IPS-20b (cell line): ENCODE measurements around the gene DCHS1.

ENCODE experiments used
- H3K27ac ChIP-seq: one replicate; pipeline ENCODE4 v1.5.1; 2013; ENCODE audit warnings: low read length
- H3K27me3 ChIP-seq: 2 replicates; pipeline ENCODE4 v1.6.1; 2013; ENCODE audit warnings: mild to moderate bottlenecking, low read length, inconsistent platforms; ENCODE audit not compliant: insufficient read depth
- H3K36me3 ChIP-seq: 2 replicates; pipeline ENCODE4 v1.6.1; 2013; ENCODE audit warnings: low read depth, mild to moderate bottlenecking, inconsistent platforms, low read length, moderate library complexity; ENCODE audit not compliant: insufficient read depth
- H3K4me1 ChIP-seq: 2 replicates; pipeline ENCODE4 v1.6.1; 2013; ENCODE audit warnings: mild to moderate bottlenecking, control low read depth, inconsistent platforms, low read length, moderate library complexity; ENCODE audit not compliant: insufficient read depth
- H3K4me3 ChIP-seq: 2 replicates; pipeline ENCODE4 v1.5.1; 2013; ENCODE audit warnings: mild to moderate bottlenecking, low read length, inconsistent platforms
- H3K9ac ChIP-seq: 2 replicates; pipeline ENCODE4 v1.6.1; 2013; ENCODE audit warnings: low read depth, mild to moderate bottlenecking, inconsistent platforms, low read length, moderate library complexity
- H3K9me3 ChIP-seq: 2 replicates; pipeline ENCODE4 v1.6.1; 2013; ENCODE audit warnings: mild to moderate bottlenecking, low read depth, low read length, inconsistent platforms; ENCODE audit not compliant: insufficient read depth

Gene DCHS1

GRCh38 chr11:6666302-6667183 is 10.9 kb upstream of the DCHS1 start:
- no peak overlapping the region for H3K4me3 ChIP-seq
- no peaks in the 10 kb centered on the region for H3K36me3 ChIP-seq
- no peaks in the 10 kb centered on the region for H3K9me3 ChIP-seq
- no peaks in the 10 kb centered on the region for H3K4me1 ChIP-seq
- no peak overlapping the region for H3K9ac ChIP-seq
- H3K27ac ChIP-seq = no peak overlapping the region
- H3K27me3 ChIP-seq = no peaks in the 10 kb centered on the region

DNA sequence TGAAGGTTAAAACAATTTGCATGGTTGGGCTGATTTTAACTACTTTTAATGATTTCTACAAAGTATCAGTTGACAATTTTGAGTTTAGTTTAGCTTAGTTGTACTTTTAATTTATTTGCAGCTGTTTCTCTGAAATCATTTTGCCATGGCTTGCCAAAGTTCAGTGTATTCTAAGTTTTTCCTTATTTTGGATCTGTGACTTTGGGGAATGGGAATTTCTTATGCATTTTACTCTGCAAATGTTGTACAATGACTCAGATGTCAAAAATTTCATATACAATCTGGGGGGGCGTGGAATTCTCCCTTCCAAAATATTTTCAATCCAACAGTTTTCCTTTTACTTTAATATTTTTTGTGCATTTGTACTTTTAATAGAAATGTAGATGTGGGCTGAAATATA is 8.9 kb upstream of the DCHS1 start:
- no peak overlapping the region for H3K27ac ChIP-seq
- H3K4me3 ChIP-seq = no peak overlapping the region
- no peaks in the 10 kb centered on the region for H3K27me3 ChIP-seq
- H3K9me3 ChIP-seq = no peaks in the 10 kb centered on the region
- H3K36me3 ChIP-seq = no peaks in the 10 kb centered on the region
- no peak overlapping the region for H3K9ac ChIP-seq
- H3K4me1 ChIP-seq = no peaks in the 10 kb centered on the region

GRCh38 chr11:6663794-6664469 is 8.3 kb upstream of the DCHS1 start:
- H3K9me3 ChIP-seq = no peaks in the 10 kb centered on the region
- no peaks in the 10 kb centered on the region for H3K36me3 ChIP-seq
- H3K27ac ChIP-seq = no peak overlapping the region

GRCh38 chr11:6660712-6661111 is 5.1 kb upstream of the DCHS1 start:
- H3K36me3 ChIP-seq = no peaks in the 10 kb centered on the region
- H3K4me3 ChIP-seq = no peak overlapping the region
- peaks cover 23% of the 10 kb centered on the region for H3K27me3 ChIP-seq
- peaks cover 11% of the 10 kb centered on the region; the same call in 1 of the 2 replicates for H3K4me1 ChIP-seq
- no peaks in the 10 kb centered on the region for H3K9me3 ChIP-seq
- H3K27ac ChIP-seq = no peak overlapping the region
- no peak overlapping the region for H3K9ac ChIP-seq

More at GRCh38 chr11:6663794-6664469, 8.3 kb upstream of the DCHS1 start:
- Histone ChIP-seq H3K4me1 (no peaks in the 10 kb centered on the region), H3K27me3 (no peaks in the 10 kb centered on the region), H3K4me3 (no peak overlapping the region), H3K9ac (no peak overlapping the region)

DNA sequence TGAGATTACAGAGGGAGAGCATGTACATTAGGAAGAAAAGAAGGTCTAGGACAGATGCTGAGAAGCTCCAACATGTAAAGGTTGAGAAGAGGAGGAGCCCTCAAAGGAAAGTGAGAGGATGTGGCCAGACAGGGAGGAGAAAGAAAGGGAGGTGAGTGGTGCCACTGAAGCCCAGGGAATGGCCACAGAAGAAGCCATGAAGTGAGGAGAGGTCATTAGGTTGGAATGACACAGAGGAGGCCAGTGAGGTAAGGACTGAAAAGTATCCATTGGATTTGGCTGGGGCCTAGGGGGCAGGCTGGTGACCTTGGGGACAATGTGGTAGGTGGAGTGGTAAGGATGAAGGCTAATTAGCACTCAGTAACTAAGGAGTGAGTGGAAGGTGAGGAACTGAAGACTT is 3.0 kb upstream of the DCHS1 start:
- H3K36me3 ChIP-seq = no peaks in the 10 kb centered on the region
- H3K4me1 ChIP-seq = peaks cover 11% of the 10 kb centered on the region; the same call in 1 of the 2 replicates
- peaks cover 36% of the 10 kb centered on the region for H3K27me3 ChIP-seq
- H3K4me3 ChIP-seq = no peak overlapping the region
- H3K27ac ChIP-seq = no peak overlapping the region
- no peak overlapping the region for H3K9ac ChIP-seq
- H3K9me3 ChIP-seq = no peaks in the 10 kb centered on the region

GRCh38 chr11:6657346-6657745 is 1.7 kb upstream of the DCHS1 start:
- Histone ChIP-seq H3K9me3 (no peaks in the 10 kb centered on the region), H3K36me3 (no peaks in the 10 kb centered on the region), H3K27me3 (peaks cover 37% of the 10 kb centered on the region), H3K4me1 (peaks cover 11% of the 10 kb centered on the region; the same call in 1 of the 2 replicates), H3K9ac (no peak overlapping the region), H3K4me3 (no peak overlapping the region; the same call in 1 of the 2 replicates), H3K27ac (no peak overlapping the region)

GRCh38 chr11:6656936-6657335 is 1.3 kb upstream of the DCHS1 start:
- Histone ChIP-seq H3K27ac (no peak overlapping the region), H3K4me3 (peak overlapping the region; percentile 85), H3K36me3 (no peaks in the 10 kb centered on the region), H3K27me3 (peaks cover 39% of the 10 kb centered on the region), H3K4me1 (peaks cover 11% of the 10 kb centered on the region; the same call in 1 of the 2 replicates), H3K9ac (peak overlapping the region; percentile 68; the same call in 1 of the 2 replicates), H3K9me3 (no peaks in the 10 kb centered on the region)

DNA sequence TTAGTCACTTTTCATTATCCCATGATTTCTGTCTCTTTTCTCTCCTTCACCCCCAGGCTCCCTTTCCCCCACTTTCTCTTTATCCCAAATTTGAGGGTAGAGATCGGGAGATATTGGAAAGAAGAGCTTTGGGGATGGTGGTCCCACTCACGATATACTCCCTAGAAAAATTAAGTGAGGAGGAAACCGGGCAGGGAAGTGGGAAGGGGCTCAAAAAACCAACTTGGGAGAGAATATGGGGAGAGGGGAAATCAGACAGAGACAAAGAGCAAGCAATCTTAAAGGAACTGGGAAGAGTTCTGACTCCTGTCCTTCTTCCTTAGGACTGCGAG is 941 bp upstream of the DCHS1 start:
- Histone ChIP-seq H3K4me3 (peak overlapping the region; percentile 85), H3K4me1 (peaks cover 11% of the 10 kb centered on the region; the same call in 1 of the 2 replicates), H3K36me3 (no peaks in the 10 kb centered on the region), H3K9ac (peak overlapping the region; percentile 68; the same call in 1 of the 2 replicates), H3K27me3 (peaks cover 39% of the 10 kb centered on the region), H3K9me3 (no peaks in the 10 kb centered on the region), H3K27ac (no peak overlapping the region)

GRCh38 chr11:6655020-6655789 is 404 bp downstream of the DCHS1 start:
- H3K9me3 ChIP-seq = no peaks in the 10 kb centered on the region
- H3K4me1 ChIP-seq = peaks cover 11% of the 10 kb centered on the region; the same call in 1 of the 2 replicates
- peaks cover 39% of the 10 kb centered on the region for H3K27me3 ChIP-seq
- peak overlapping the region; percentile 76 for H3K4me3 ChIP-seq
- no peak overlapping the region for H3K27ac ChIP-seq
- no peaks in the 10 kb centered on the region for H3K36me3 ChIP-seq
- peak overlapping the region; percentile 54 for H3K9ac ChIP-seq

- Histone ChIP-seq H3K36me3 (no peaks in the 10 kb centered on the region), H3K4me1 (peaks cover 11% of the 10 kb centered on the region; the same call in 1 of the 2 replicates), H3K9ac (peak overlapping the region; percentile 54), H3K27me3 (peaks cover 39% of the 10 kb centered on the region), H3K27ac (no peak overlapping the region), H3K9me3 (no peaks in the 10 kb centered on the region), H3K4me3 (peak overlapping the region; percentile 76)
Observed at GRCh38 chr11:6654281-6655019, 1.2 kb downstream of the DCHS1 start.

- no peaks in the 10 kb centered on the region for H3K36me3 ChIP-seq
- no peak overlapping the region for H3K4me3 ChIP-seq
- no peaks in the 10 kb centered on the region for H3K9me3 ChIP-seq
- peaks cover 11% of the 10 kb centered on the region; the same call in 1 of the 2 replicates for H3K4me1 ChIP-seq
- no peak overlapping the region for H3K27ac ChIP-seq
- peaks cover 39% of the 10 kb centered on the region for H3K27me3 ChIP-seq
- no peak overlapping the region for H3K9ac ChIP-seq
Observed at GRCh38 chr11:6653656-6654055, 2.0 kb downstream of the DCHS1 start.
